Natural killer cell (primary cell): ENCODE data around the gene GALNTL6. TPM values are rescaled to one million over a fixed set of nuclear protein-coding genes. Genes with fewer than 3 reads are reported as not detected.

Source experiments
- ATAC-seq, 3 donors: fragments of 150-1000 bp in 2 of 3; fragments of 200-7000 bp in 1 of 3; cut with Tn5 transposase; 1 replicate in 1 of 3; 2 replicates in 2 of 3; pipeline ENCODE4 v1.10.0; 2021; ENCODE audit warnings: mild to moderate bottlenecking in 2 of 3, moderate library complexity in 2 of 3
- DNase-seq, 2 donors: peaks; one replicate each; pipeline versions ENCODE4 v3.0.0 to v3.0.0-alpha.2; 2013 to 2021; ENCODE audit warnings: mixed read lengths in 1 of 2
- H3K27ac ChIP-seq: one replicate; pipeline ENCODE4 v1.5.1; 2013; ENCODE audit warnings: mild to moderate bottlenecking, low read length
- H3K27me3 ChIP-seq: one replicate; pipeline ENCODE4 v1.6.1; 2013; ENCODE audit warnings: low read length; ENCODE audit not compliant: control insufficient read depth, insufficient read depth
- H3K36me3 ChIP-seq: one replicate; pipeline ENCODE4 v1.6.1; 2013; ENCODE audit warnings: low read length; ENCODE audit not compliant: control insufficient read depth, insufficient read depth
- H3K4me1 ChIP-seq: one replicate; pipeline ENCODE4 v1.6.1; 2013; ENCODE audit warnings: low read length; ENCODE audit not compliant: control insufficient read depth, insufficient read depth
- H3K4me3 ChIP-seq: one replicate; pipeline ENCODE4 v1.5.1; 2013; ENCODE audit warnings: low read length
- H3K9me3 ChIP-seq: one replicate; pipeline ENCODE4 v1.6.1; 2013; ENCODE audit warnings: low read length; ENCODE audit not compliant: control insufficient read depth, insufficient read depth
- H3K27ac Mint-ChIP-seq, 2 donors: one replicate each; pipeline ENCODE4 v1.8.0; 2022; ENCODE audit warnings: mild to moderate bottlenecking in 2 of 2, mixed read lengths in 2 of 2, moderate library complexity in 1 of 2
- H3K27me3 Mint-ChIP-seq, 2 donors: one replicate each; pipeline ENCODE4 v1.8.0; 2022; ENCODE audit warnings: low read depth in 2 of 2, mixed read lengths in 2 of 2
- H3K36me3 Mint-ChIP-seq: one replicate; pipeline ENCODE4 v1.8.0; 2022; ENCODE audit warnings: mixed read lengths
- H3K4me1 Mint-ChIP-seq, 2 donors: one replicate each; pipeline ENCODE4 v1.8.0; 2022; ENCODE audit warnings: mixed read lengths in 2 of 2
- H3K4me3 Mint-ChIP-seq: one replicate; pipeline ENCODE4 v1.8.0; 2022; ENCODE audit warnings: mild to moderate bottlenecking, moderate library complexity, mixed read lengths
- H3K9me3 Mint-ChIP-seq, 2 donors: one replicate each; pipeline ENCODE4 v1.8.0; 2022; ENCODE audit warnings: mixed read lengths in 2 of 2
- WGBS: methylation state at CpG from one replicate; pipeline ENCODE4 v1.1.7; 2013; ENCODE audit warnings: missing lambda C conversion rate; ENCODE audit not compliant: insufficient coverage; 5-methylcytosine and 5-hydroxymethylcytosine counted together
- intact Hi-C: fragments of 100-400 bp; cut with micrococcal nuclease; formaldehyde crosslinking; loops from one replicate; pipeline ENCODE4 v1.14.2; 2022
- total RNA-seq, 4 donors: library from RNA; stranded (reverse); fragments of 120-200 nt in 1 of 4; gene quantifications; one replicate each; pipeline versions ENCODE4 v1.2.3 to v1.2.4, GENCODE V29; 2013 to 2022
- TF ChIP-seq, protein P1 (sequence below): fragments of 200-600 bp; IDR thresholded peaks from one replicate; pipeline ENCODE4 v1.8.0; 2022; ENCODE audit warnings: antibody characterized with exemption

The GALNTL6 gene
- total RNA-seq, 3 donors from 2014 or later (not counting 1 experiment from before 2014, with no cell fraction given), result not detected

DNA sequence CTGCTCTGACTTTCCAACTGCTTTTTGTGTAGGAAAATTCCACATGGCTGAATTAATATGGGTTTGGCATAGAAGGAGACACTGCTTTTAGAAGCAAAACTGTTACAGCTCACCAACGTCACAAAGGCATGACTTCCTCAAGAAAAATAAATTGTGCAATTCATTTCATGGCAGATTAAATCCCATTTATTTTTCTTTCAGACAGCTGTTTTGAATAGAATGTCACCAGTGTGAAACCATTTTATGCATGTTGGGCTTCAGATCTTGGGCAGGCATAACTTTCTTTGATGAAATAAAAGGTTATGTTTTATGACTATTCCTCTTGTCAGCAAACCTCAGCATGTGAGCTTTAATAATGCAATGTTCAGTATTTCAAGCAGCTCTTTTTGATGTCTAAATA is 542.8 kb downstream of the GALNTL6 start:
- H3K27me3 ChIP-seq, result no peaks in the 10 kb centered on the region
- WGBS, result 78% methylated on average over 1 of the region's 1 CpG
- no peaks in the 10 kb centered on the region for H3K27me3 Mint-ChIP-seq
- H3K27ac ChIP-seq, result no peak overlapping the region
- intact Hi-C loops, result no loop called here
- H3K4me1 Mint-ChIP-seq, result no peaks in the 10 kb centered on the region
- ATAC-seq (no peak), DNase-seq (no peak)
- H3K36me3 Mint-ChIP-seq, result no peaks in the 10 kb centered on the region
- TF ChIP-seq, protein P1, sequence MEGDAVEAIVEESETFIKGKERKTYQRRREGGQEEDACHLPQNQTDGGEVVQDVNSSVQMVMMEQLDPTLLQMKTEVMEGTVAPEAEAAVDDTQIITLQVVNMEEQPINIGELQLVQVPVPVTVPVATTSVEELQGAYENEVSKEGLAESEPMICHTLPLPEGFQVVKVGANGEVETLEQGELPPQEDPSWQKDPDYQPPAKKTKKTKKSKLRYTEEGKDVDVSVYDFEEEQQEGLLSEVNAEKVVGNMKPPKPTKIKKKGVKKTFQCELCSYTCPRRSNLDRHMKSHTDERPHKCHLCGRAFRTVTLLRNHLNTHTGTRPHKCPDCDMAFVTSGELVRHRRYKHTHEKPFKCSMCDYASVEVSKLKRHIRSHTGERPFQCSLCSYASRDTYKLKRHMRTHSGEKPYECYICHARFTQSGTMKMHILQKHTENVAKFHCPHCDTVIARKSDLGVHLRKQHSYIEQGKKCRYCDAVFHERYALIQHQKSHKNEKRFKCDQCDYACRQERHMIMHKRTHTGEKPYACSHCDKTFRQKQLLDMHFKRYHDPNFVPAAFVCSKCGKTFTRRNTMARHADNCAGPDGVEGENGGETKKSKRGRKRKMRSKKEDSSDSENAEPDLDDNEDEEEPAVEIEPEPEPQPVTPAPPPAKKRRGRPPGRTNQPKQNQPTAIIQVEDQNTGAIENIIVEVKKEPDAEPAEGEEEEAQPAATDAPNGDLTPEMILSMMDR, result no peak
- no peaks in the 10 kb centered on the region for H3K9me3 ChIP-seq
- H3K4me1 ChIP-seq, result no peaks in the 10 kb centered on the region
- no peak overlapping the region for H3K27ac Mint-ChIP-seq
- no peak overlapping the region for H3K4me3 ChIP-seq
- H3K9me3 Mint-ChIP-seq, result peaks cover 2 to 4% of the 10 kb centered on the region in 2 donors
- no peak overlapping the region for H3K4me3 Mint-ChIP-seq
- H3K36me3 ChIP-seq, result no peaks in the 10 kb centered on the region

GRCh38 chr4:172357006-172357540 is 543.9 kb downstream of the GALNTL6 start:
- H3K27me3 ChIP-seq, result no peaks in the 10 kb centered on the region
- intact Hi-C loops, result no loop called here
- no peaks in the 10 kb centered on the region for H3K36me3 ChIP-seq
- H3K4me1 Mint-ChIP-seq, result no peaks in the 10 kb centered on the region
- WGBS, result 70% methylated on average over 2 of the region's 3 CpGs
- no peak for DNase-seq
- no peaks in the 10 kb centered on the region for H3K9me3 ChIP-seq
- H3K4me3 Mint-ChIP-seq, result no peak overlapping the region
- no peak for ATAC-seq
- no peak overlapping the region for H3K27ac ChIP-seq
- no peak overlapping the region for H3K4me3 ChIP-seq
- no peaks in the 10 kb centered on the region for H3K36me3 Mint-ChIP-seq
- no peaks in the 10 kb centered on the region for H3K27me3 Mint-ChIP-seq
- H3K27ac Mint-ChIP-seq, result no peak overlapping the region
- H3K9me3 Mint-ChIP-seq, result peaks cover 2 to 4% of the 10 kb centered on the region in 2 donors
- TF ChIP-seq, protein P1, result no peak
- no peaks in the 10 kb centered on the region for H3K4me1 ChIP-seq

GRCh38 chr4:172362569-172362968 is 549.4 kb downstream of the GALNTL6 start:
- peaks cover 13 to 18% of the 10 kb centered on the region in 2 donors for H3K9me3 Mint-ChIP-seq
- H3K4me1 ChIP-seq, result no peaks in the 10 kb centered on the region
- H3K36me3 Mint-ChIP-seq, result peaks cover 7% of the 10 kb centered on the region
- ATAC-seq (no peak), DNase-seq (no peak)
- no peak overlapping the region for H3K27ac Mint-ChIP-seq
- 84% methylated on average over 1 of the region's 1 CpG for WGBS
- no peaks in the 10 kb centered on the region for H3K27me3 ChIP-seq
- no peak overlapping the region for H3K4me3 Mint-ChIP-seq
- H3K27me3 Mint-ChIP-seq, result no peaks in the 10 kb centered on the region
- H3K4me3 ChIP-seq, result no peak overlapping the region
- no peaks in the 10 kb centered on the region for H3K36me3 ChIP-seq
- H3K9me3 ChIP-seq, result no peaks in the 10 kb centered on the region
- no peaks in the 10 kb centered on the region for H3K4me1 Mint-ChIP-seq
- intact Hi-C loops, result no loop called here
- TF ChIP-seq, protein P1, result no peak
- H3K27ac ChIP-seq, result no peak overlapping the region

DNA sequence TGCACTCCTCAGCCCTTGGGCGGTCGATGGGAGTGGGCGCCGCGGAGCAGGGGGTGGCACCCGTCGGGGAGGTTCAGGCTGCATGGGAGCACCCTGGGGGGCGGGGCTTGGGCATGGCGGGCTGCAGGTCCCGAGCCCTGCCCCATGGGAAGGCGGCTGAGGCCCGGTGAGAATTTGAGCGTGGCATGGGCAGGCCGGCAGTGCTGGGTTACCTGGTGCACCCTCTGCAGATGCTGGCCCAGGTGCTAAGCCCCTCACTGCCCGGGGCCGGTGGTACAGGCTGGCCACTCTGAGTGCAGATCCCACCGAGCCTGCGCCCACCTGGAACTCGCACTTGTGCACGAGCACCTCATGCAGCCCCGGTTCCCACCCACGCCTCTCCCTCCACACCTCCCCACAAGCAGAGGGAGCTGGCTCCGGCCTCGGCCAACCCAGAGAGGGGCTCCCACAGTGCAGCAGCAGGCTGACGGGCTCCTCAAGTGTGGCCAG is 556.3 kb downstream of the GALNTL6 start:
- Histone ChIP-seq H3K27ac (no peak overlapping the region), H3K27me3 (no peaks in the 10 kb centered on the region), H3K9me3 (peaks cover 10% of the 10 kb centered on the region), H3K36me3 (no peaks in the 10 kb centered on the region), H3K4me1 (no peaks in the 10 kb centered on the region), H3K4me3 (no peak overlapping the region)
- no peak for ATAC-seq
- no peak overlapping the region for H3K27ac Mint-ChIP-seq
- H3K4me1 Mint-ChIP-seq, result no peaks in the 10 kb centered on the region
- no peak overlapping the region for H3K4me3 Mint-ChIP-seq
- TF ChIP-seq, protein P1, result no peak
- H3K27me3 Mint-ChIP-seq, result no peaks in the 10 kb centered on the region
- 92% methylated on average over 25 of the region's 25 CpGs for WGBS
- intact Hi-C loops, result no loop called here
- DNase-seq, result no peak
- no peaks in the 10 kb centered on the region for H3K36me3 Mint-ChIP-seq
- peaks cover 8 to 11% of the 10 kb centered on the region in 2 donors for H3K9me3 Mint-ChIP-seq
